DMS153 treated with DMSO at 0.1 percent for 48 hours (cell line): ENCODE measurements around the gene SPATA12.

Experiments used
- DNase-seq: peaks from one replicate; lab custom pipeline; 2025; ENCODE audit not compliant: unreplicated experiment; lab: John Stamatoyannopoulos, UW

The SPATA12 gene

GRCh38 chr3:57060089-57060821, at the start of gene SPATA12:
SPATA12 (plus strand) TSS chr3:57060664; CDS start chr3:57073695, 13,031 bp downstream.
- DNase-seq: no peak

- DNase-seq: no peak
These were observed 49.4 kb upstream of the SPATA12 start for GRCh38 chr3:57011022-57011421.

GRCh38 chr3:57012847-57013246, 47.6 kb upstream of the SPATA12 start:
- no peak for DNase-seq

GRCh38 chr3:57015350-57015729, 45.1 kb upstream of the SPATA12 start:
- DNase-seq: no peak

GRCh38 chr3:57015912-57016311, 44.6 kb upstream of the SPATA12 start:
- DNase-seq: no peak

GRCh38 chr3:57017459-57017845, 43.0 kb upstream of the SPATA12 start:
- DNase-seq: no peak

GRCh38 chr3:57018246-57018645, 42.2 kb upstream of the SPATA12 start:
- no peak for DNase-seq

- no peak for DNase-seq
These were observed 41.4 kb upstream of the SPATA12 start for GRCh38 chr3:57019057-57019456.

- no peak for DNase-seq
These were observed 35.2 kb upstream of the SPATA12 start for GRCh38 chr3:57025237-57025636.

- DNase-seq: no peak
These were observed 33.5 kb upstream of the SPATA12 start for GRCh38 chr3:57026944-57027343.

GRCh38 chr3:57029383-57029782, 31.1 kb upstream of the SPATA12 start:
- no peak for DNase-seq

GRCh38 chr3:57029924-57030323, 30.5 kb upstream of the SPATA12 start:
- peak; percentile 24 for DNase-seq

- DNase-seq: no peak
These were observed 29.7 kb upstream of the SPATA12 start for GRCh38 chr3:57030721-57031120.

GRCh38 chr3:57031631-57032541, 28.6 kb upstream of the SPATA12 start:
- no peak for DNase-seq

- DNase-seq: no peak
These were observed 23.5 kb upstream of the SPATA12 start for GRCh38 chr3:57036952-57037351.

GRCh38 chr3:57038466-57039164, 21.8 kb upstream of the SPATA12 start:
- DNase-seq: no peak

GRCh38 chr3:57041674-57042073, 18.8 kb upstream of the SPATA12 start:
- no peak for DNase-seq

- no peak for DNase-seq
These were observed 16.9 kb upstream of the SPATA12 start for GRCh38 chr3:57043518-57043917.

- no peak for DNase-seq
These were observed 14.2 kb upstream of the SPATA12 start for GRCh38 chr3:57046101-57046765.

GRCh38 chr3:57048052-57048671, 12.3 kb upstream of the SPATA12 start:
- no peak for DNase-seq

- no peak for DNase-seq
These were observed 11.7 kb upstream of the SPATA12 start for GRCh38 chr3:57048728-57049127.
